Breast epithelium (tissue), 3 donors: Measurements from ENCODE around the gene MRPL55.

Experiments used
- CTCF ChIP-seq, 3 donors: fragments of 450-650 bp; IDR thresholded peaks; one replicate each; pipeline ENCODE4 v1.5.1; 2016 to 2017; ENCODE audit warnings: antibody characterized with exemption in 3 of 3, mild to moderate bottlenecking in 3 of 3, moderate library complexity in 3 of 3
- POLR2A ChIP-seq: fragments of 450-650 bp; IDR thresholded peaks from one replicate; pipeline ENCODE4 v1.6.1; 2016; ENCODE audit warnings: antibody characterized with exemption, mild to moderate bottlenecking, moderate library complexity

GRCh38 chr1:228102791-228103620, 6.1 kb downstream of the MRPL55 start, which contains the start of gene C1orf35:
- no peak for TF ChIP-seq CTCF (IDR thresholded peaks at IDR 0.05)
- peak; percentile 61 for TF ChIP-seq POLR2A
